ACC112 (cell line): ENCODE measurements around the gene RGS5.

Experiments
- H2AFZ ChIP-seq: fragments of 200-600 bp; sonication (generic); one replicate; pipeline ENCODE4 v1.6.0; 2017; ENCODE audit warnings: antibody characterized with exemption, low read length; ENCODE audit not compliant: unreplicated experiment
- H3K27ac ChIP-seq: fragments of 200-600 bp; sonication (generic); 2 replicates; pipeline ENCODE4 v1.5.1; 2014; ENCODE audit warnings: low read depth, mild to moderate bottlenecking, antibody characterized with exemption, low read length, moderate library complexity
- H3K27me3 ChIP-seq: fragments of 200-600 bp; sonication (generic); 2 replicates; pipeline ENCODE4 v1.6.1; 2014; ENCODE audit warnings: mild to moderate bottlenecking, antibody characterized with exemption, low read length, moderate library complexity, mixed read lengths; ENCODE audit not compliant: insufficient read depth
- H3K36me3 ChIP-seq: fragments of 200-600 bp; sonication (generic); 2 replicates; pipeline ENCODE4 v1.6.1; 2016; ENCODE audit warnings: mild to moderate bottlenecking, antibody characterized with exemption, low read length, moderate library complexity, mixed read lengths; ENCODE audit not compliant: insufficient read depth
- H3K4me1 ChIP-seq: fragments of 200-600 bp; sonication (generic); one replicate; pipeline ENCODE4 v1.6.1; 2016; ENCODE audit warnings: low read length, mixed read lengths; ENCODE audit not compliant: insufficient read depth, unreplicated experiment, control insufficient read depth
- H3K4me3 ChIP-seq: fragments of 200-600 bp; sonication (generic); 2 replicates; pipeline ENCODE4 v1.5.1; 2014; ENCODE audit warnings: mild to moderate bottlenecking, low read depth, low read length
- H3K79me2 ChIP-seq: fragments of 200-600 bp; sonication (generic); one replicate; pipeline ENCODE4 v1.6.0; 2016; ENCODE audit warnings: low read length; ENCODE audit not compliant: control insufficient read depth, unreplicated experiment, insufficient read depth

Gene RGS5

GRCh38 chr1:163186862-163187261 lies 15.9 kb downstream of the RGS5 start:
- H3K4me1 ChIP-seq, result no peaks in the 10 kb centered on the region
- no peak overlapping the region for H3K27ac ChIP-seq
- H3K27me3 ChIP-seq, result no peaks in the 10 kb centered on the region
- no peak overlapping the region for H3K4me3 ChIP-seq
- H3K79me2 ChIP-seq, result no peaks in the 10 kb centered on the region
- H3K36me3 ChIP-seq, result no peaks in the 10 kb centered on the region
- no peak overlapping the region for H2AFZ ChIP-seq

GRCh38 chr1:163182330-163182949 lies 20.3 kb downstream of the RGS5 start:
- Histone ChIP-seq H3K4me1 (no peaks in the 10 kb centered on the region), H2AFZ (no peak overlapping the region), H3K4me3 (no peak overlapping the region), H3K36me3 (no peaks in the 10 kb centered on the region), H3K27me3 (no peaks in the 10 kb centered on the region), H3K27ac (no peak overlapping the region), H3K79me2 (no peaks in the 10 kb centered on the region)

- H2AFZ ChIP-seq, result no peak overlapping the region
- no peak overlapping the region for H3K4me3 ChIP-seq
- H3K4me1 ChIP-seq, result peaks cover 14% of the 10 kb centered on the region
- H3K27me3 ChIP-seq, result no peaks in the 10 kb centered on the region
- H3K79me2 ChIP-seq, result no peaks in the 10 kb centered on the region
- H3K36me3 ChIP-seq, result no peaks in the 10 kb centered on the region
- no peak overlapping the region for H3K27ac ChIP-seq
Observed at GRCh38 chr1:163178628-163179027, 24.1 kb downstream of the RGS5 start.

- no peak overlapping the region for H2AFZ ChIP-seq
- no peaks in the 10 kb centered on the region for H3K27me3 ChIP-seq
- no peaks in the 10 kb centered on the region for H3K79me2 ChIP-seq
- no peak overlapping the region for H3K27ac ChIP-seq
- H3K36me3 ChIP-seq, result no peaks in the 10 kb centered on the region
- peaks cover 32% of the 10 kb centered on the region for H3K4me1 ChIP-seq
- H3K4me3 ChIP-seq, result no peak overlapping the region
Observed at GRCh38 chr1:163176797-163177196, 25.9 kb downstream of the RGS5 start.

- Histone ChIP-seq H3K27ac (no peak overlapping the region), H3K36me3 (no peaks in the 10 kb centered on the region), H2AFZ (peak overlapping the region; percentile 99), H3K4me1 (peaks cover 52% of the 10 kb centered on the region), H3K27me3 (no peaks in the 10 kb centered on the region), H3K4me3 (peak overlapping the region; percentile 34; the same call in 1 of the 2 replicates), H3K79me2 (no peaks in the 10 kb centered on the region)
Observed at GRCh38 chr1:163174524-163175437, 27.9 kb downstream of the RGS5 start.

GRCh38 chr1:163173121-163173520 lies 29.6 kb downstream of the RGS5 start:
- no peaks in the 10 kb centered on the region for H3K36me3 ChIP-seq
- H2AFZ ChIP-seq, result peak overlapping the region; percentile 90
- no peaks in the 10 kb centered on the region for H3K27me3 ChIP-seq
- peak overlapping the region; percentile 87 for H3K27ac ChIP-seq
- H3K4me3 ChIP-seq, result 0 out of 2 replicates have a peak overlapping the region, but pooled peaks have one; percentile 2
- peaks cover 58% of the 10 kb centered on the region for H3K4me1 ChIP-seq
- H3K79me2 ChIP-seq, result no peaks in the 10 kb centered on the region

GRCh38 chr1:163172596-163172995 lies 30.1 kb downstream of the RGS5 start:
- H2AFZ ChIP-seq, result peak overlapping the region; percentile 90
- no peaks in the 10 kb centered on the region for H3K79me2 ChIP-seq
- peaks cover 61% of the 10 kb centered on the region for H3K4me1 ChIP-seq
- H3K27me3 ChIP-seq, result no peaks in the 10 kb centered on the region
- 0 out of 2 replicates have a peak overlapping the region, but pooled peaks have one; percentile 2 for H3K4me3 ChIP-seq
- no peaks in the 10 kb centered on the region for H3K36me3 ChIP-seq
- H3K27ac ChIP-seq, result peak overlapping the region; percentile 87

- Histone ChIP-seq H3K4me3 (peak overlapping the region; percentile 45; the same call in 1 of the 2 replicates), H3K27me3 (no peaks in the 10 kb centered on the region), H3K79me2 (no peaks in the 10 kb centered on the region), H3K4me1 (peaks cover 69% of the 10 kb centered on the region), H3K36me3 (no peaks in the 10 kb centered on the region), H2AFZ (peak overlapping the region; percentile 90), H3K27ac (peak overlapping the region; percentile 87)
Observed at GRCh38 chr1:163171826-163172225, 30.9 kb downstream of the RGS5 start.

GRCh38 chr1:163170975-163171676 lies 31.6 kb downstream of the RGS5 start:
- H3K4me1 ChIP-seq, result peaks cover 76% of the 10 kb centered on the region
- no peaks in the 10 kb centered on the region for H3K36me3 ChIP-seq
- peak overlapping the region; percentile 55 for H2AFZ ChIP-seq
- peak overlapping the region; percentile 45 for H3K4me3 ChIP-seq
- H3K79me2 ChIP-seq, result no peaks in the 10 kb centered on the region
- H3K27me3 ChIP-seq, result no peaks in the 10 kb centered on the region
- peak overlapping the region; percentile 87 for H3K27ac ChIP-seq

GRCh38 chr1:163170331-163170730 lies 32.4 kb downstream of the RGS5 start:
- H3K27me3 ChIP-seq, result no peaks in the 10 kb centered on the region
- no peaks in the 10 kb centered on the region for H3K36me3 ChIP-seq
- H2AFZ ChIP-seq, result peak overlapping the region; percentile 55
- peak overlapping the region; percentile 45; the same call in 1 of the 2 replicates for H3K4me3 ChIP-seq
- peaks cover 80% of the 10 kb centered on the region for H3K4me1 ChIP-seq
- H3K27ac ChIP-seq, result peak overlapping the region; percentile 87
- H3K79me2 ChIP-seq, result no peaks in the 10 kb centered on the region
